Activated CD8-positive, alpha-beta memory T cell treated with anti-CD3 and anti-CD28 coated beads, Interleukin-2, amount 50 U/mL, for 24 hours (primary cell): ENCODE measurements around the gene NRCAM.

ENCODE experiments used
- DNase-seq: peaks from one replicate; pipeline ENCODE4 v3.0.0-alpha.2; 2020; ENCODE audit errors: extremely low read depth

NRCAM gene

GRCh38 chr7:108425714-108426275 is 30.4 kb downstream of the NRCAM start:
- no peak for DNase-seq

DNA sequence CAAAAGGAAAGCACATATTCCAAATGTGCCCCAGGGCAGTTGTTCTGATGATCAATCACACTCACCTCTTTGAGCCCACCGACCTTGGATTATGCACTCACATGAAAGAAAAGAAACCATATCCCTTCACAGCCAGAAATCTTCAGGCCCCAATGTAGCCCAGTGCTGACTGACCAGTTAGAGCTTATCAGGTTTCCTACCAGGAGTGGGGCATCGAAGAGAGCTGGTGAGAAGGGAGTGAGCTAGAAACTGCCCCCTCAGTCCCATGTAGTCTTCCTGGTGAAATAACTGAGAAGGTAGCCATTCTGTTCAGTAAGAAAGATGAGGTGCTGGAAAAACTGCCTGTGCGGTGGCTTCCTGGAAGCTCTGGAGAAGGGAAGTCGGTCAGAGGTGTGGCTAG is 32.2 kb downstream of the NRCAM start:
- no peak for DNase-seq

DNA sequence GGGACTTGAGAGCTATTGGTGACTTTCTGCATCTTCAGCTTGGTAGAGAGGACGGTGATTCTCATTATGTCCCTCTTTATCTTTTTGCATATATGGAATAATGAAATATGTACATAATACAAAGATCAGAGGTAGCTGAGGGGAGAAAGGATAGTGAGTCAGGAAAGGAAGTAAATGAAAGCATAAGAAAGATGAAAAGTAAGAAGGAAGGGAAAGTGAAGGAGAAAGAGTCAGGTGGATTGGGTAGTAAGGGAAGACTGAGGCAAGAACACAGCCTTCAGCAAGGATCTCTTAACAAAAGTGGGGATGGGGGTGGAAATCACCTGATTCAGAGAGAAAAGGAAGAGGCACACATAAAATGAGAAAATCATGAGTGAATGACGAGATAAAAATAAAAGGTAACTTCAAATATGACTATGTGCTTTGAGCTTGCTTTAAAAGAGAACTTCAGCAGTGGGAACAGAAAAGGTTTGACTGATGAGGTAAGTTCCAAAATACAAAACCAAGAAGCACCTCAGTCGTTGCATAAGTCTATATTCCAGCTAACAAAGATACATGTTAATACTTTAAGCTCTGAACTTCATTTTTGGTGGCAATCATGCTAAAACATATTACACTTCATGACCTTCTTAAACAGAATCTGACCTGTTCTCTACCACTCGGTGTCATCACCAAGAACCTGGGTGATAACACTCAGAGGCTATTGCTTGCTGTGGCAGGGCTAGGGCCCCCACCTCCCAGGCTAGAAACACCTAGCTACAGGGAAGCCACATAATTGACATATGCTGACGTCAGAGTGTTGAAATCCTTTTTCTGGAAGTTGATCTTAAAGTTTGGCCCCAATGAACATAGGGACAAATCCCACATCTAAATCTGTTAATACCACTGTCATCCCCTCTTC is 32.9 kb downstream of the NRCAM start:
- no peak for DNase-seq

DNA sequence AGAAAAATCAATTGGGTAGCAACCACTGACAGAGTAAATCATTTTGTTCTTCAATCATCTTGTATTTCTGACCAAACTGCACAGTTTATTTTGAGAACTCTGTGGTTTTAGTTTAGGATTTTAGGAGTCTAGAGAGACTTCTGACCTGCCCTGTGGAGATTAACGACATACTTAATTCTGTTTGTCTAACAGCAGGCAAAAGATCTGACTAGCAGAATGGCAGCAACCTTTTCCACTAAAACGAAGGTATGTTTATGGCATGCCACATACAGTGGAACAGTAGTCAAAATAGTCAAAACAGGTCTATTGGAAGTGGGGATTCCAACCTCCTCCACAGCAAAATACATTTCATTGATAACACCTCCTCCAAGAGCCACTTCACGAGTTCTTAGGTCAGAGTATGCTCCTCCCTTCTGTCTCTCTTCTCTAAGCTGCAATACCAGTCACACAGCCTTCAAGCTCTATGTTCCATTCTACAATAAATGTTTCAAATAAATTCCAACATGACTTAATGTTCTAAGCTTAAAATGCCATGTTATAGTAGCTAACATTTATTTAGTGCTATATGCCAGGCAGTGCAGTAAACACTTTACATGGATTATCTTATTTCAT is 34.4 kb downstream of the NRCAM start:
- no peak for DNase-seq

GRCh38 chr7:108419961-108420908 is 36.0 kb downstream of the NRCAM start:
- no peak for DNase-seq

- DNase-seq: no peak
These were observed 37.3 kb downstream of the NRCAM start for GRCh38 chr7:108418946-108419345.

GRCh38 chr7:108417926-108418325 is 38.3 kb downstream of the NRCAM start:
- DNase-seq: no peak

GRCh38 chr7:108417144-108417543 is 39.1 kb downstream of the NRCAM start:
- DNase-seq: no peak

DNA sequence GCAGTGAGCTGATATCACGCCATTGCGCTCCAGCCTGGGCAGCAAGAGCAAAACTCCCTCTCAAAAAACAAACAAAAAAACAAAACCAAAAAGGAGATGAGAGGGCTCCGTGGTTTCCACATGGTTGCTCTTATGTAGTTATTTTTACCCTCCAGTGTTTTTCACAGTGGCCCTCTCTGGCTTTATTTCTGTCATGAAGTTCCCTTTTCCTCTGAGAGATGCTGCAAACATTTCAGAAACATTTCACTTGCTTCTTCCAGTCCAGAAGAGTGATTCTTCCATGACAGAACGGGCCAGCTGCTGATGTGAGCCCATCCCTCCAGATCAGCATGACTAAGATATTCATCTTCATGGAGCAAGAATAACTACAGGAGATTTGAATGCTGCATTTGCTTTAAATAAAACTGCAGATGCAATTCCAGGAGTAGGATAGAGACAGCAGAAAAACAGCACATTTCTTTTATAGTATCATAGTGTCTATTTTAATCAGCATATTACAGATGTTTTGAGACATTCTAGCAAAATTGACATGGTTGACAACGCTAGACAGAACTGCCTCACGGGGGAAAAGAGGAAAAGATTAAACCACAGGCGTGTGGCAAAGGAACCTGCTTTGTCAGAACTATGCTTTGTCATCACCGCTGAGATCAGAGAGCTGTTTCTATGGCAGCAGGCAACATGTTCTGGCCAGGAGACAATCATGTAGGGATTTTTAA is 40.3 kb downstream of the NRCAM start:
- no peak for DNase-seq

- no peak for DNase-seq
These were observed 41.2 kb downstream of the NRCAM start for GRCh38 chr7:108415084-108415483.

DNA sequence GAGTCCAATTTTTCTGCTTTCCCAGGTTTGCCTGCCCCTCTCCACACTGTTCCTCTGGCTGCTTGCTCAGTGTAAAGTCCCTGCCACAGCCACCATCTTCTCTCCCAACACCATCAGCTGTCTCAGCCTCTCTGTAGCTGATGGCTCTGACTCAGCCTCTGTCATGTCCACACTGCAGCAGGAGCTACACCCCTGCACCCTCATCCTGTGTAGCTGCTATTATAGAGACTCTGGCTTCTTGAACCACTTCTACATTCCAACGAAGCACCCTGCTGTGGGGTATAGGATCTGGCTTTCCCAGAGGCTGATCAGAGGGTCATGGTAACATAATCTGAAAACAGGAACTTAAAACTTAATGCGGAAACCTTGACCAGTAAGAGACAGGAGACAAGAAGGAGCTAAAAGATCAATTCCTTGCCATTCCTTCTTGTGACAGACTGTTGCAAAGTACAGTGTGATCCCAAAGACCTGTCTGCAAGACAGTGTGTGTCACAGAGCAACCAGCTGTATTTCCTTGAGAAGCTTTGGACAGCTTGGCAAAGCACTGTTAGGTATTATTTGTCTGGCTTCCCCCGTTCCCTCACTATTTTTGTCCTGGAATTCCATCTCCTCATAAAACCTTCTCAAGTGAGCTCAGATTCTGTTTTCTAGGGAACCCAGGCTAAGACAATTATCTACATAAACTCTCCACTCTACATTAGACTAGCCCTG is 42.3 kb downstream of the NRCAM start:
- DNase-seq: no peak

DNA sequence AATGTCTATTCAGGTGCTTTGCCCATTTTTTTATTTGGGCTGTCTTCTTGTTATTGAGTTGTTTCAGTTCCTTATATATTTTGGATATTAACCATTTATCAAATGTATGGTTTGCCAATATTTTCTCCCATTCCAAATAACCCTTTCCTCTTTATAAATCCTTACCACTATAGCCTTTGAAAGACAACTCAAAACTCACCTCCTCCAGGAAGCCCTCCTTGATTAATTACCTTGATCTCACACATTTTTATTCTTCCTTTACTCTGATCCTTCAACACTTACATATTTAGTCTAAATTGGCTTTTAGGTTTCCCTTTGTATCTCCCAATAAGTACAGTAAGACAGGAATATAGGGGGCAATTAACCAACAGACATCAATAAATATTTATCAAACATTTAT is 42.9 kb downstream of the NRCAM start:
- no peak for DNase-seq

- DNase-seq: no peak
These were observed 47.1 kb downstream of the NRCAM start for GRCh38 chr7:108409146-108409545.

- no peak for DNase-seq
These were observed 47.8 kb downstream of the NRCAM start for GRCh38 chr7:108408296-108408991.

DNA sequence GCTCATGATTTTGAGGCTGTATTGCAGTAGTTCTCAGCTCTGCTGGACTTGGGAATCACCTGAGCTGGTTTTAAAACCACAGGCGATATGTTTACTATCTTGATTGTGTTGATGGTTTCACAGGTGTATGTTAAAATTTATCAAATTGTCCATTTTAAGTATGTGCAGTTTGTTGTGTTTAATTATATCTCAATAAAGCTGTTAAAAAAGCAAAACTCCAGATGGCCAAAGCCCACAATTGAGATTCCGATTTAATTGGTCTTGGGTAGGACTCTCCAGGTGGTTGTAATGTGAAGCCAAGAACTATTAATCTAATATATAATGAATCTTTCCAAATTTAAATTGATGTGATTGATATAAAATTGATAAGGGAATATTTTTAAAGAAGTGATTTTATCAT is 48.6 kb downstream of the NRCAM start:
- no peak for DNase-seq

GRCh38 chr7:108406222-108406890 is 49.9 kb downstream of the NRCAM start:
- no peak for DNase-seq

GRCh38 chr7:108404509-108405420 is 51.5 kb downstream of the NRCAM start:
- DNase-seq: no peak

GRCh38 chr7:108403597-108404217 is 52.5 kb downstream of the NRCAM start:
- DNase-seq: no peak
